Left lobe of liver (tissue), 2 donors: ENCODE results near the gene TBC1D1. TPM values are rescaled to one million over a fixed set of nuclear protein-coding genes. Genes with fewer than 3 reads are reported as not detected.
"Not testable (repeated sequence)": the region's sequence is repeated elsewhere in the genome, so short reads cannot be mapped to it uniquely, and the experiment has no call there.

Experiments used
- ATAC-seq: fragments of 200-7000 bp; cut with Tn5 transposase; one replicate; pipeline ENCODE4 v1.9.1; 2020; ENCODE audit warnings: mild to moderate bottlenecking, moderate library complexity
- DNase-seq: peaks from one replicate; pipeline ENCODE4 v3.0.0-alpha.2; 2020; ENCODE audit warnings: low spot score
- total RNA-seq: library from RNA; stranded (reverse); gene quantifications from one replicate; pipeline ENCODE4 v1.2.1, GENCODE V29; 2021
- donor health status: DM: no; HTN: no; CAD: no; lungs with moderate emphysema.
- donor health status: DM: no; HTN: yes; CAD: no.

Gene TBC1D1
- total RNA-seq, 1 donor from 2014 or later: 28.0 TPM

GRCh38 chr4:38009421-38009820 is 118.5 kb downstream of the TBC1D1 start:
- DNase-seq (no peak), ATAC-seq (no peak)

DNA sequence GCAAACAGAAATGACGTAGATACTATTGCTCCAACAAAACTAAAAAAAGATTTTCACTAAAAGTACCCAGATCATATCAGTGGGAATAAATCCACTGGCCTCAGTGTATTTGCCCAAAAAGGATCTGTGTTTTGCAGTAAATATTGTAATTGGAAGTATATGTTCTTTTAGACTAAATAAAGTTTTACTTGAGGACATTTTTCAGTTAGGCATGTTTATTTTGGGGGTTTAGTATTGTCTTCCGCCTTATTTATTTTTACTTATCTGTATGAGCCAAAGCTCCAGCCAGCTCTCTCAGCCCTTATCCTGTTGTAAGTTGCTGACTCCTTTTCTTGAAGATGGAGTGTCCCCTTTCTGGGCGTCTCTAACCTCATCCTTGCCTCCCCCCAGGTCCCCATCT is 119.1 kb downstream of the TBC1D1 start:
- no peak for DNase-seq

DNA sequence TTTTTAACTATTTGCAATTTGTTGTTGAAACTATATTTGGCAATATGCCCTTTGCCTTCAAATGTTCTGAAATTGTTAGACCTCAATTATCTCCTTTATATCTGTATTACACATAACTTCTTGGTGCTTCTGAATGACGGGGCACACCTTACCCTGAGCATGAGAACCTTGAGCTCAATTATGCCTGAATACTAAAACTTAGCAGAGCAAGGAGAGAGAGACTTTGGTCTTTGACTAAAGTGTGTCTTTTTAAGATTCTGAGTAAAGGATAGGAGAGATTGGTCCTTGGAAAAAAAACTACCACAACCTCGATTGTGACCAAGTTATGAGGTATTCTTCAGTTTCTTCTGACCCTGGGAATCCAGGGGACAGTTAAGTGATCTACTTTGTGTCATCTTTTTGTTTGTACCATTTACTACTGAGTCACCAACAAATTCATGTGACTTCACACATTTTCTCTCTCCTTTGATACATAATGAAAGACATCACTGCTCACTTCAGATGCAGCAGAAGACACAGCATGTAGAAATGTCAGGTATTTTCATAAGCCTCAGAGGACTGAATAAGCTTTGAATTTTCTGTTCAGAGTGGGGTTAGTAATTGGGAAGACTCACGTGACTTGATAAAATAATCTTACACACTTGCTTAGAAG is 120.8 kb downstream of the TBC1D1 start:
- DNase-seq: no peak
- ATAC-seq: no peak

More for the DNA sequence above, 119.1 kb downstream of the TBC1D1 start:
- no peak for ATAC-seq

GRCh38 chr4:38013461-38014366 is 122.8 kb downstream of the TBC1D1 start:
- peak; percentile 95 for ATAC-seq
- DNase-seq: peak; percentile 73

- DNase-seq (no peak), ATAC-seq (no peak)
Measured at GRCh38 chr4:38014421-38014852, 123.6 kb downstream of the TBC1D1 start.

DNA sequence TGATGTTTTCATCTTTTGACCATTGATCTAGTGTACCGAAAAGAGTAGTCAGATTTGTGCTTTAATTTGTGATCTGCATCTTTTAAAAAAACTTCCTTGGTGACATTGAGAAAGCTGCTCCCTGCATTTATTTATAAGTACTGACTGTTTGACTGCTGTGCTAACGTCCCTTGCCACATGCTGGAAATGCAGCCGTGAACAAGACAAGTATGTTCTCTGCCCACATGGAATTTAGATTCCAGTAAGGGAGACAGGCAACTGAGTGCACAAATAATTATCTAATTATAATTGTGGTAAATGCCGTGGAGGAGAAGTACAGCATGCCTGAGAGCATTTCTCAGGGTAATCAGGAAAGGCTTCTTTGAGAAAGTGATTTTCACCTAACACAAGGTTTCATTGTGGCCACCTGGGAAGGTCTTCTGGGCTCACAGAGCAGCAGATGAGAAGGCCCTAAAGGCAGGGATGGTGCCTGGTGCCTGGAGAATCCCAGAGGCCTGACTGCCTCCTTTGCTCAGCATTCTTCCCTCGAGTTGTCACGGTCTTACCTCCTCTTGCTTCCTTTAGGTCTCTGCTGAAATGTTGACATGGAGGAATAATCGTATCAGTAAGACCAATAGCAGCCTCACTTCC is 125.1 kb downstream of the TBC1D1 start:
- ATAC-seq (no peak), DNase-seq (no peak)

DNA sequence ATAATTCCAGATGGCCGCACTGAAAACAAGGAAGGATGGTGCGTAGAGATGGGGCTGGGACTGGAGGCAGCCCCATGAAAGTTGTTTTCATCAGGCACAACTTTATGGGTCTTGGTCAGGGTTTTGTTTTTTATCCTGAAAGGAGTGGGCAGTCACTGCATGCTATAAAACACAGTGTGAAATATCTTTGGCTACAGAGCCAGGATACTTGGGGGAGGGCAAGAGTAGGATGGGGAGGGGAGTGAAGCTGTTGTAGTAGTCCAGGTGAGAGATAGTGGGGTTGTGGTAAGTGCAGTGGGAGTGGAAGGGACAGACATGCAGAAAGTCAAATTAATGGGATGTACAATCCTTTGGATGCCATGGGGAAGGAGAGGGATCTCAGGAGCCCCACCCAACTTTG is 125.8 kb downstream of the TBC1D1 start:
- no peak for DNase-seq
- no peak for ATAC-seq

GRCh38 chr4:38017609-38018008 is 126.7 kb downstream of the TBC1D1 start:
- DNase-seq: no peak

DNA sequence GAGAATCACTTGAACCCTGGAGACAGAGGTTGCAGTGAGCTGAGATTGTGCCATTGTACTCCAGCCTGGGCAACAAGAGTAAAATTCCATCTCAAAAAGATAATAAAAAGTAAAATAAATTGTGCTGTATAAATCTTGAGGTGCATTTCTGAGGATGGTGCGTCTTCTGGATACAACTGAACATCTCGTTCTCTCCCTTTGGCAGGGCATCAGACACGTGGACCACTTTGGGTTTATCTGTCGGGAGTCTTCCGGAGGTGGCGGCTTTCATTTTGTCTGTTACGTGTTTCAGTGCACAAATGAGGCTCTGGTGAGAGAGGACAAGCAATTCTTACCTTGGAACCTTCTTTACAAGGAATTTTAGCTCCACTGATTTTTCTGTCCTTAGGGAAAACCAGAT is 129.5 kb downstream of the TBC1D1 start:
- DNase-seq (no peak), ATAC-seq (no peak)

More at GRCh38 chr4:38017609-38018008, 126.7 kb downstream of the TBC1D1 start:
- ATAC-seq: no peak

DNA sequence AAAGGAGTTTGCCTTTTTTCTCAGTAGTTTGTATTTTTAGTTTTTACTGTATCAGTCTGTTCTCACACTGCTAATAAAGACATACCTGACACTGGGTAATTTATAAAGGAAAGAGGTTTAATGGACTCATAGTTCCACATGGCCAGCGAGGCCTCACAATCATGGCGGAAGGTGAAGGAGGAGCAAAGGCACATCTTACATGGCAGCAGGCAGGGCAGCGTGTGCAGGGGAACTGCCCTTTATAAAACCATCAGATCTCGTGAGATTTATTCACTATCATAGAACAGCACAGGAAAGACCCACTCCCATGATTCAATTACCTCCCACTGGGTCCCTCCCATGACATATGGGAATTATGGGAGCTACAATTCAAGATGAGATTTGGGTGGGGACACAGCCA is 130.1 kb downstream of the TBC1D1 start:
- not testable (repeated sequence) for DNase-seq, ATAC-seq

- DNase-seq (no peak), ATAC-seq (no peak)
Measured at GRCh38 chr4:38021751-38022150, 130.9 kb downstream of the TBC1D1 start.

DNA sequence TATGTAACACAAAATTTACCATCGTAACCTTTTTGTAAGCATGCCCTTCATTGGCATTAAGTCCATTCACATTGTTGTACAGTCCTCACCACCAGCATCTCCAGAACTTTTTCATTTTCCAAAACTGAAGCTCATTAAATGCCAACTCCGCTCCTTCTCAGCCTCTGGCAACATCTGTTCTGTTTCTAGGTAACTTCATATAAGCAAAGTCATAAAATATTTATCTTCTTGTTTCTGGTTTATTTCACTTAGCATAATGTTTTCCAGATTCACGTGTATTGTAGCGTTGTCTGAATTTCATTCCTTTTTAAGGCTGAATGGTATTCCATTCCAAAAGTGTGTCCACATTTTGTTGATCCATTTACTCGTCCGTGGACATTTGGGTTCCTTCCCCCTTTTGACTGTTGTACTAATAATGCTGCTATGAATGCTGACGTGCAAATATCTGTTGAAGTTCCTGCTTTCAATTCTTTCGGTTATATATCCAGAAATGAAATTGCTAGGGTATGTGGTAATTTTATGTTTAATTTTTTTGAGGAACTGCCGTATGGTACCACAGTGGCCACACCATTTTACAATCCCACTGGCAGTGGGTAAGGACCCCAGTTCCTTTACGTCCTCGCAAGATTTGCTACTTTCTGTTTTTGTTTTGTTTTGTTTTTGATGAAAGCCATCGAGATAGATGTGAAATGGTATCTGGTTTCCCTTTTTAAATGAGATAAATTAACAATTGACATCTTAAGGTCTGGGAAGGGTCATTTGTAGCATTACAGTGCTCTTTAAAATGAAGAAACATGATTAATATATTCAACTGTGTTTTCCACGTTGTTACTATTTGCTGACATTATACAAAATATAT is 132.7 kb downstream of the TBC1D1 start:
- DNase-seq: no peak
- ATAC-seq: peak; percentile 27

GRCh38 chr4:38024206-38024509 is 133.3 kb downstream of the TBC1D1 start:
- ATAC-seq (no peak), DNase-seq (no peak)

DNA sequence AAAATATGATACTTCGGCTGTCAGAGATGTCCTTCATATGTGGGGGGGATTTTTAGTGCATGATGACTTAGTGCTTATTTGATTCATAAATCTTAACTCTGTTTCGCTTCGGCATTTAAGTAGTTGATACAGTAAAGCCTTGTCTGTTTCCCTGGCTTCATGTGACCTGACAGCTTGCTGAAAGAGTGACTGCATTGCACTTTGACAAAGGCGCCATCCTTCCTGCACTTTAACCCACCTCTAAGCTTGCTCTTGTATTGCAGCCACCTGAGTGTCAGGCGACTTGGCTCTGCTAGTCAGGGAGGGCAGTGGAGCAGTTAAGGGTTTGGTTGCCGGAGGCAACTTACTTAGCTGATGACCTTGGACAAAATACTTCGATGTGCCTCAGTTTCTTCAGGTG is 134.8 kb downstream of the TBC1D1 start:
- peak; percentile 47 for ATAC-seq
- DNase-seq: no peak

GRCh38 chr4:38026158-38026740 is 135.4 kb downstream of the TBC1D1 start:
- no peak for DNase-seq

GRCh38 chr4:38030023-38030422 is 139.1 kb downstream of the TBC1D1 start:
- DNase-seq (no peak), ATAC-seq (no peak)

More at GRCh38 chr4:38026158-38026740, 135.4 kb downstream of the TBC1D1 start:
- ATAC-seq: no peak

DNA sequence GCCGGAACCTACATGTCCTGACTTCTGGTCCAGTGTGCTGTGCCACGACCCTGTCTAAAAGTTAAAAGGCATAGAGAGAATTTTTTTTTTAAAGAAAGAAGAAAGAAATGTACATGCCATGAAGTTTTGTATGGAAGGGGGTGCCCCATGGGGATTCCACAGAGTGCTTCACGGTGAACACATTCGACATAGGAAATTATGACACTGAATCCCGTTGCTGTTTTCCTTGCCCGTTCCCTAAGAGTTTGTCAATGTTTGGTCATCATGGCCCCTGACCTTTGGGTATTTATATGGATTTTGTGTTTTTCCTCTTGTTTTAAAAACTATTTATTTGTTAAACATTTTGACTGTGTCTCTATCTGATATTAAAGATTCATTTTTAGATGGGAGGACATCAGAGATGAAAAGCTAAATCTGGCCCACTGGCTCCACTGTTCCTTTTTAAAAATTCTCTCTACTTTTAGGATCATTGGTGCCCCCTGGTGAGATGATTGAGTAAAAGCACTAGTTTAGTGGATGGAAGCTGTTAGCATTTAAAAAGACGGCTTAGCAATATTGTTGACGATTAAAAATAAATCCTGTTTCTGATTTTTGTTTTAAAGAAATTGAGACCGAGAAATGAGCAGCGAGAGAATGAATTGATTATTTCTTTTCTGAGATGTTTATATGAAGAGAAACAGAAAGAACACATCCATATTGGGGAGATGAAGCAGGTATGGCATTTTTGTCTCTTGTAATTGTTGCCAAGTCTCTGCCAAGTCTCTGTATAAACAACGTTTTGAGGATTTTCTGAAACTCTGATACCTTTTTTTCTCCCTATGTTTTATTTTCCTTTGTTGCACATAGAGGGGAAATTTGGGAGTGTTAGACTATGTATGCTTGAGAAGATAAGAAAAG is 144.3 kb downstream of the TBC1D1 start:
- no peak for DNase-seq
- peak; percentile 82 for ATAC-seq

- no peak for DNase-seq
- no peak for ATAC-seq
Measured at GRCh38 chr4:38036548-38036947, 145.7 kb downstream of the TBC1D1 start.

DNA sequence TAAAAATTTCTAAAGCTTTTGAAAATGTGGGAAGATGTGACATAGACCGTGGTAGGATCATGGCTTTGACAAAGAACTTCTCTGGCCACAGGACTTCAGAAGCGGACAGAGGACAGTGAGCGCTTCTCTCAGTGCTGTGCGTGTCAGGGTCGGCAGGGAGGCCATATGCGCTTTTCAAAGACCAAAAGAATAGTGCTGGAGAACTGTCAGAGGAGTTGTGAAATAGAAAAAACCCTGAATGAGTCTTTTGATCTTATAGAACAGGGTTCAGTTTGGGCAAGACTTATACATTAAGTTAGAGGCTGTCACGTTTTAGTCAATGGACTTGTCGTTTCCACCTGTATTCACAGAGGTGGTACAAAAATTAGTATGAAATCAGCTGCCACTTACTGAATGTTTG is 146.7 kb downstream of the TBC1D1 start:
- DNase-seq (no peak), ATAC-seq (no peak)
